ENCODE results near the gene TNFAIP2. TPM values are rescaled to one million over a fixed set of nuclear protein-coding genes. Genes with fewer than 3 reads are reported as not detected.

Gene TNFAIP2
- total and polyA plus RNA-seq, 12 donors = 5.2 to 615 (median 115) TPM

DNA sequence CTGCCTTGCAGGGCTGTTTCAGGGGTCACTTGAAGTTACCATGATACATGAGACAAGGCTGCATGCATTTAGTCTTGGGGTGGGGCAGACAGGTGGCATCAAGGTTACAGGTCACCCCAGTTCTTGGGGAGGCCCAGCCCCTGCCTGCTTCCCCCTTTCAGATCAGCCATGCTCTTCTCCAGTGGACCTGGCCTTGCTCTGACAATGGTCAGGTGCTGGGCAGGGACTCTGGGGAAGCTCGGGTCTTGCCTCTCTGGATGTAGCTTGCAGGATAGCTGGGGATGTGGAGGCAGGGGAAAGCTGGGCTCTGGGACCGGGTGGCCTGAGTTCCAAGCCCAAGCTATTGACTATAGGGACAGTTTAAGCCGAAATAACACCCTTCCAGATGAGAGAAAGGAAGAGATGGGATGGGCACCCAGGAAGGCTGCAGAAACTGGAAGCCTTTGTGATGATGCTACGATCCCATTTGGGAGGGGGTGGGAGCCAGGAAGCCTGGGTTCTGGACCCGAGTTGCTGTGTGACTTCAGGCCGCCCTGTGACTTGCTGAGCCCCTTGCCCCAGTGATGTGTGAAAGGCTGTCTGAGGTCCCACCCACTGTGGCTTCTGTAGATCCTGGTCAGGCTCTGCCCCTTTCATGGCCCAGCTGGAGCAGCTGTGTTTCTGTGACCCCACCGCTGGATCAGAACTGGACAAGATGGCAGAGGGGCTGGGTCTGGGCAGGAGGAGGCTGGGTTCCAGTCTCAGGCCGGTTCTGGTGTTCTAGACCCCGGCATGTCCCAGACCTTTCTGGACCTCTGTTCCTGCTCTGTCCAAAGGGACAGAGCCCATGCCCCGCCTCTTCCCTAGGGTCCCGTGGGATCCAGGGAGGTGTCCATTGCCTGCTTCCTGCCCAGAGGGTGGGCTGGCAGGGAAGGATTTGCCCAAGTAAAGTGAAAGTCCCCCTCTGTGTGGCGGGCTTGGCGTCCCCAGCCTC lies 2.1 kb downstream of the TNFAIP2 start:
- peak in 2 of 7 donors; percentile 18 to 20 for DNase-seq
- peaks cover 22 to 69% of the 10 kb centered on the region in 2 donors for H3K4me1 ChIP-seq (replicated peaks in 1 of 2)
- intact Hi-C loops (cut with DNase I) = no loop called here
- no peaks in the 10 kb centered on the region for H3K27me3 ChIP-seq
- no peak overlapping the region for H3K4me3 ChIP-seq
- 85 to 94% (median 90%) methylated on average over 10 to 13 of the region's 13 CpGs for WGBS, 4 donors
- no peak overlapping the region for H3K27ac ChIP-seq
- no peaks in the 10 kb centered on the region for H3K9me3 ChIP-seq (replicated peaks in 1 of 3)
- H3K36me3 ChIP-seq (replicated peaks in 1 of 2) = peaks cover 0 to 7% of the 10 kb centered on the region in 2 donors
- TF ChIP-seq, protein P1, sequence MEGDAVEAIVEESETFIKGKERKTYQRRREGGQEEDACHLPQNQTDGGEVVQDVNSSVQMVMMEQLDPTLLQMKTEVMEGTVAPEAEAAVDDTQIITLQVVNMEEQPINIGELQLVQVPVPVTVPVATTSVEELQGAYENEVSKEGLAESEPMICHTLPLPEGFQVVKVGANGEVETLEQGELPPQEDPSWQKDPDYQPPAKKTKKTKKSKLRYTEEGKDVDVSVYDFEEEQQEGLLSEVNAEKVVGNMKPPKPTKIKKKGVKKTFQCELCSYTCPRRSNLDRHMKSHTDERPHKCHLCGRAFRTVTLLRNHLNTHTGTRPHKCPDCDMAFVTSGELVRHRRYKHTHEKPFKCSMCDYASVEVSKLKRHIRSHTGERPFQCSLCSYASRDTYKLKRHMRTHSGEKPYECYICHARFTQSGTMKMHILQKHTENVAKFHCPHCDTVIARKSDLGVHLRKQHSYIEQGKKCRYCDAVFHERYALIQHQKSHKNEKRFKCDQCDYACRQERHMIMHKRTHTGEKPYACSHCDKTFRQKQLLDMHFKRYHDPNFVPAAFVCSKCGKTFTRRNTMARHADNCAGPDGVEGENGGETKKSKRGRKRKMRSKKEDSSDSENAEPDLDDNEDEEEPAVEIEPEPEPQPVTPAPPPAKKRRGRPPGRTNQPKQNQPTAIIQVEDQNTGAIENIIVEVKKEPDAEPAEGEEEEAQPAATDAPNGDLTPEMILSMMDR (IDR thresholded peaks at IDR 0.05) = no peak
- no peak for TF ChIP-seq POLR2A (IDR thresholded peaks at IDR 0.05)

DNA sequence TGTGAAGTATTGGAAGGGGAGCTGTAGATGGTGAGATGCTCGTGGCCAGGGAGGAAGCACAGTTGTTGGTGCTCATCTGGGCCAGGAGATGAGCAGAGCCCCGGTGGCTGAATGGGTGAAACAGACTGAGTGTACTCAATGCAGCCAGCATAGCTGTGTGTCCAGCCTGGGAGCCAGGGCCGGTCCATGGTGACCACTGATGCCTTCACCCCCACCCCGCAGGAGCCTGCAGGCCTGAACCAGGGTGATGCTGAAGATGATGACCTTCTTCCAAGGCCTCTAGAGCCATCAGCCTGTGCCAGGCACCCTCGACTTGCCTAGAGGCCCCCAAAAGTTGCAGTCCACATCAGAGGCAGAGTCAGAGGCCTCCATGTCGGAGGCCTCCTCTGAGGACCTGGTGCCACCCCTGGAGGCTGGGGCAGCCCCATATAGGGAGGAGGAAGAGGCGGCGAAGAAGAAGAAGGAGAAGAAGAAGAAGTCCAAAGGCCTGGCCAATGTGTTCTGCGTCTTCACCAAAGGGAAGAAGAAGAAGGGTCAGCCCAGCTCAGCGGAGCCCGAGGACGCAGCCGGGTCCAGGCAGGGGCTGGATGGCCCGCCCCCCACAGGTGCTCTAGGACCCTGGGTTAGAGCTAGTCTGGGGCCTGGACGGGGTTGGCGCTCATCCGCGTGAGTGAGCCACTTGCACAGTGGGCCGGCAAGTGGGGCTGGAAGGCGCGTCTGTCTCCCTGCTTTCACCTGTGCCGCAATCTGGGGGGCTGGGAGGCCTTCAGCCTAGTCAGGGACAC lies 3.0 kb downstream of the TNFAIP2 start:
- Histone ChIP-seq H3K4me3 (peak overlapping the region in 1 of 4 donors; percentile 36), H3K4me1 (replicated peaks in 1 of 2) (peaks cover 31 to 69% of the 10 kb centered on the region in 2 donors), H3K9me3 (replicated peaks in 1 of 3) (no peaks in the 10 kb centered on the region), H3K36me3 (replicated peaks in 1 of 2) (peaks cover 0 to 16% of the 10 kb centered on the region in 2 donors), H3K27ac (peak overlapping the region in 2 of 5 donors; percentile 12 to 22), H3K27me3 (no peaks in the 10 kb centered on the region)
- 73 to 83% (median 75%) methylated on average over 14 to 22 of the region's 22 CpGs for WGBS, 4 donors
- intact Hi-C loops (cut with DNase I) = no loop called here
- no peak for TF ChIP-seq POLR2A (IDR thresholded peaks at IDR 0.05)
- TF ChIP-seq, protein P1 (IDR thresholded peaks at IDR 0.05) = no peak
- peak in 2 of 7 donors; percentile 14 to 23 for DNase-seq

DNA sequence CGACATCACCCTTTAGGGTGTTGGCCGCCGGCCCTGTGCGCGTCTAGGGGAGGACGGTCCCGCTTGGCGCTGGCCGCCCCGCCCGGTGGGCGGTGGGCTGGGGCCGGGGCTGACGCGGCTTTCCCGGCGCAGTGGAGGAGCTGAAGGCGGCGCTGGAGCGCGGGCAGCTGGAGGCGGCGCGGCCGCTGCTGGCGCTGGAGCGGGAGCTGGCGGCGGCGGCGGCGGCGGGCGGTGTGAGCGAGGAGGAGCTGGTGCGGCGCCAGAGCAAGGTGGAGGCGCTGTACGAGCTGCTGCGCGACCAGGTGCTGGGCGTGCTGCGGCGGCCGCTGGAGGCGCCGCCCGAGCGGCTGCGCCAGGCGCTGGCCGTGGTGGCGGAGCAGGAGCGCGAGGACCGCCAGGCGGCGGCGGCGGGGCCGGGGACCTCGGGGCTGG lies 3.6 kb downstream of the TNFAIP2 start:
- 3 to 38% (median 36%) methylated on average over 18 to 62 of the region's 62 CpGs for WGBS, 4 donors
- Histone ChIP-seq H3K27ac (peak overlapping the region in 2 of 5 donors; percentile 12 to 22), H3K4me1 (replicated peaks in 1 of 2) (peaks cover 36 to 67% of the 10 kb centered on the region in 2 donors), H3K9me3 (replicated peaks in 1 of 3) (no peaks in the 10 kb centered on the region), H3K36me3 (replicated peaks in 1 of 2) (peaks cover 0 to 20% of the 10 kb centered on the region in 2 donors), H3K4me3 (peak overlapping the region in 1 of 4 donors; percentile 36), H3K27me3 (no peaks in the 10 kb centered on the region)
- TF ChIP-seq, protein P1 (IDR thresholded peaks at IDR 0.05) = peak in 2 of 6 experiments; percentile 23 to 48
- TF ChIP-seq POLR2A (IDR thresholded peaks at IDR 0.05) = no peak
- intact Hi-C loops (cut with DNase I) = no loop called here
- peak in 5 of 7 donors; percentile 51 to 71 (median 64) for DNase-seq

DNA sequence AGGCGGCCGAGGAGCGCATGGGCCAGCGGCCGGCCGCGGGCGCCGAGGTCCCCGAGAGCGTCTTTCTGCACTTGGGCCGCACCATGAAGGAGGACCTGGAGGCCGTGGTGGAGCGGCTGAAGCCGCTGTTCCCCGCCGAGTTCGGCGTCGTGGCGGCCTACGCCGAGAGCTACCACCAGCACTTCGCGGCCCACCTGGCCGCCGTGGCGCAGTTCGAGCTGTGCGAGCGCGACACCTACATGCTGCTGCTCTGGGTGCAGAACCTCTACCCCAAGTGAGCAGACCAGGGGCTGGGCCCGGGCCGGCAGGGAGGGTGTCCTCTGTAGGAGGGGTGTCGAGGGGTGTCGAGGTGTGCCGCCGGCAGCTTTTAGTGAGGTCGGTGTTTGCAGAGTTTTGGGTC lies 4.1 kb downstream of the TNFAIP2 start:
- intact Hi-C loops (cut with DNase I) = no loop called here
- peak in 2 of 7 donors; percentile 10 to 31 for DNase-seq
- 64 to 87% (median 68%) methylated on average over 7 to 39 of the region's 39 CpGs for WGBS, 4 donors
- Histone ChIP-seq H3K27me3 (no peaks in the 10 kb centered on the region), H3K36me3 (replicated peaks in 1 of 2) (peaks cover 0 to 24% of the 10 kb centered on the region in 2 donors), H3K27ac (peak overlapping the region in 1 of 5 donors; percentile 22), H3K9me3 (replicated peaks in 1 of 3) (no peaks in the 10 kb centered on the region), H3K4me3 (peak overlapping the region in 1 of 4 donors; percentile 36), H3K4me1 (replicated peaks in 1 of 2) (peaks cover 40 to 67% of the 10 kb centered on the region in 2 donors)
- no peak for TF ChIP-seq POLR2A (IDR thresholded peaks at IDR 0.05)
- TF ChIP-seq, protein P1 (IDR thresholded peaks at IDR 0.05) = no peak
